GM19035 (cell line): ENCODE results near the gene STYK1.

ENCODE experiments used
- ATAC-seq: cut with Tn5 transposase; IDR thresholded peaks from one replicate; pipeline ENCODE4 v1.9.1; 2021; ENCODE audit not compliant: unreplicated experiment

The STYK1 gene

GRCh38 chr12:10571141-10571540, 102.7 kb downstream of the STYK1 start:
- no peak for ATAC-seq
